Left lung (tissue), 10 donors: ENCODE results near the gene TRMU. TPM values are rescaled to one million over a fixed set of nuclear protein-coding genes. Genes with fewer than 3 reads are reported as not detected.

Experiments used
- ATAC-seq: fragments of 200-7000 bp; cut with Tn5 transposase; one replicate; pipeline ENCODE4 v1.9.1; 2020; ENCODE audit warnings: moderate library complexity
- DNase-seq, 4 donors: peaks; one replicate each; pipeline ENCODE4 v3.0.0-alpha.2; 2013 to 2020
- H3K27ac ChIP-seq, 2 donors: fragments of 200-600 bp; sonication (generic) in 1 of 2; one replicate each; pipeline versions ENCODE4 v1.5.0 to v1.8.0; 2020 to 2021
- H3K27me3 ChIP-seq, 2 donors: fragments of 200-600 bp; sonication (generic) in 1 of 2; one replicate each; pipeline versions ENCODE4 v1.5.0 to v1.8.0; 2020 to 2021
- H3K36me3 ChIP-seq, 2 donors: fragments of 200-600 bp; sonication (generic) in 1 of 2; one replicate each; pipeline versions ENCODE4 v1.5.0 to v1.8.0; 2020 to 2021
- H3K4me1 ChIP-seq, 2 donors: fragments of 200-600 bp; one replicate each; pipeline ENCODE4 v1.8.0; 2021
- H3K4me3 ChIP-seq, 2 donors: fragments of 200-600 bp; sonication (generic) in 1 of 2; one replicate each; pipeline versions ENCODE4 v1.5.0 to v1.8.0; 2020 to 2021; ENCODE audit warnings: mild to moderate bottlenecking in 1 of 2
- H3K9me3 ChIP-seq, 2 donors: fragments of 200-600 bp; sonication (generic) in 1 of 2; one replicate each; pipeline versions ENCODE4 v1.5.0 to v1.8.0; 2020 to 2021
- intact Hi-C, 2 donors: fragments of 100-400 bp; cut with DNase I; formaldehyde crosslinking; loops; one replicate each; pipeline versions ENCODE4 v1.11.2 to v1.14.2; 2022
- polyA plus RNA-seq, 6 donors: library from polyadenylated mRNA; unstranded; fragments of 120-200 nt; gene quantifications; one replicate each; pipeline ENCODE4 v1.2.1, GENCODE V29; 2013; ENCODE audit not compliant: insufficient read length in 6 of 6
- total RNA-seq, 2 donors: library from RNA; stranded (reverse); fragmentation: NEBNext Ultra II Directional; extraction: Animal tissue kit (Norgen Biotek cat#: 25700); gene quantifications; one replicate each; pipeline ENCODE4 v1.2.1, GENCODE V29; 2021
- TF ChIP-seq, protein P1 (sequence below), 2 donors: fragments of 200-600 bp; sonication (generic) in 1 of 2; IDR thresholded peaks; one replicate each; pipeline versions ENCODE4 v1.5.0 to v1.8.0; 2021; ENCODE audit warnings: antibody characterized with exemption in 2 of 2
- donor health status: DM: no; HTN: yes; CAD: no.
- donor health status: DM: no; HTN: no; CAD: no.

TRMU gene
- total and polyA plus RNA-seq, 8 donors, result 34.1 to 53.1 (median 42.5) TPM

DNA sequence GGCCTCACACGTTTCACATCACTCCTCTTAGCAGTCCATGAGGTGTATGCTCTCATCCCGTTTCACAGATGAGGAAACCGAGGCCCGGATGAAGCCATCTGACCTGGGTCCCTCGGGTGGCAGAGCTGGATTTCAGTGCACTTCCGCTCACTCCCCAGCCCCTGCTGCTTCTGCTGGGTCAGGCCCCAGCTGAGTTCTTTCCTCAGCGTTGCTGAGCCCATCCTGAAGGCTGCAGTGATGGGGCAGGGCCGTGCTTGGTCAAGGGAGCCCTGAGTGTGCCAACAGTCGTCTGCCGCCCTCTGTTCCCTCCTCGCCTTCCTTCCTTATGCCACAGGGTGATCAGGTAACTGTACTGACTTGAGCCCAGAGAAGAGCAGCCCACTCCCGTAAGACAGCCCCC lies 12.1 kb downstream of the TRMU start:
- Histone ChIP-seq H3K4me1 (peaks cover 2% of the 10 kb centered on the region in 2 donors), H3K36me3 (peaks cover 0 to 100% of the 10 kb centered on the region in 2 donors), H3K27me3 (no peaks in the 10 kb centered on the region), H3K9me3 (no peaks in the 10 kb centered on the region), H3K27ac (no peak overlapping the region), H3K4me3 (no peak overlapping the region)
- DNase-seq (no peak), ATAC-seq (no peak)
- intact Hi-C loops, result no loop called here
- TF ChIP-seq, protein P1, sequence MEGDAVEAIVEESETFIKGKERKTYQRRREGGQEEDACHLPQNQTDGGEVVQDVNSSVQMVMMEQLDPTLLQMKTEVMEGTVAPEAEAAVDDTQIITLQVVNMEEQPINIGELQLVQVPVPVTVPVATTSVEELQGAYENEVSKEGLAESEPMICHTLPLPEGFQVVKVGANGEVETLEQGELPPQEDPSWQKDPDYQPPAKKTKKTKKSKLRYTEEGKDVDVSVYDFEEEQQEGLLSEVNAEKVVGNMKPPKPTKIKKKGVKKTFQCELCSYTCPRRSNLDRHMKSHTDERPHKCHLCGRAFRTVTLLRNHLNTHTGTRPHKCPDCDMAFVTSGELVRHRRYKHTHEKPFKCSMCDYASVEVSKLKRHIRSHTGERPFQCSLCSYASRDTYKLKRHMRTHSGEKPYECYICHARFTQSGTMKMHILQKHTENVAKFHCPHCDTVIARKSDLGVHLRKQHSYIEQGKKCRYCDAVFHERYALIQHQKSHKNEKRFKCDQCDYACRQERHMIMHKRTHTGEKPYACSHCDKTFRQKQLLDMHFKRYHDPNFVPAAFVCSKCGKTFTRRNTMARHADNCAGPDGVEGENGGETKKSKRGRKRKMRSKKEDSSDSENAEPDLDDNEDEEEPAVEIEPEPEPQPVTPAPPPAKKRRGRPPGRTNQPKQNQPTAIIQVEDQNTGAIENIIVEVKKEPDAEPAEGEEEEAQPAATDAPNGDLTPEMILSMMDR (IDR thresholded peaks at IDR 0.05), result no peak

GRCh38 chr22:46348099-46348695 lies 12.7 kb downstream of the TRMU start:
- no peak for ATAC-seq
- H3K27ac ChIP-seq, result no peak overlapping the region
- no peak for DNase-seq
- H3K36me3 ChIP-seq, result peaks cover 0 to 100% of the 10 kb centered on the region in 2 donors
- intact Hi-C loops, result no loop called here
- TF ChIP-seq, protein P1 (IDR thresholded peaks at IDR 0.05), result no peak
- peaks cover 2 to 4% of the 10 kb centered on the region in 2 donors for H3K4me1 ChIP-seq
- no peak overlapping the region for H3K4me3 ChIP-seq
- H3K9me3 ChIP-seq, result no peaks in the 10 kb centered on the region
- no peaks in the 10 kb centered on the region for H3K27me3 ChIP-seq

DNA sequence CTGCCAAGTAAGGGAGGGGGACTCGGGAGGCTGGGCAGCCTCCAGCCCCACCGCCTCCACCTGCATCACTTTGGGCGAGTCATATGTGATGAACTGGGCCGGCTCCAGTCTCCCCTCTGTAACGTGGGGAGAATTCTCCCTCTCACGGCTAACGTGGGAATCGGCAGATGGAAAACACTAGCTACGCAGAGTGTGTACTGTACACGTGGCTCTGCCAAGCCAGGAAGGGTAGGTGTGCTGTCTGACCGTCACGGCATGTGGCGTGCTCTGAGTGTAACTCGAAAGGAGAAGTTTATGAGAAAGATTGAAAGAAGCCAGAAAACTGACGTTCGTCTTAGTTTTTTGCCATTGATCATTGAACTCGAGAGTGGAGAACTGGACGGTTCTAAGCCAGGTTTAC lies 13.7 kb downstream of the TRMU start:
- intact Hi-C loops, result no loop called here
- DNase-seq, result peak in 1 of 4 donors; percentile 43
- Histone ChIP-seq H3K4me3 (no peak overlapping the region), H3K36me3 (peaks cover 0 to 100% of the 10 kb centered on the region in 2 donors), H3K27ac (no peak overlapping the region), H3K27me3 (no peaks in the 10 kb centered on the region), H3K9me3 (no peaks in the 10 kb centered on the region), H3K4me1 (peaks cover 2 to 4% of the 10 kb centered on the region in 2 donors)
- TF ChIP-seq, protein P1 (IDR thresholded peaks at IDR 0.05), result no peak
- ATAC-seq, result no peak

DNA sequence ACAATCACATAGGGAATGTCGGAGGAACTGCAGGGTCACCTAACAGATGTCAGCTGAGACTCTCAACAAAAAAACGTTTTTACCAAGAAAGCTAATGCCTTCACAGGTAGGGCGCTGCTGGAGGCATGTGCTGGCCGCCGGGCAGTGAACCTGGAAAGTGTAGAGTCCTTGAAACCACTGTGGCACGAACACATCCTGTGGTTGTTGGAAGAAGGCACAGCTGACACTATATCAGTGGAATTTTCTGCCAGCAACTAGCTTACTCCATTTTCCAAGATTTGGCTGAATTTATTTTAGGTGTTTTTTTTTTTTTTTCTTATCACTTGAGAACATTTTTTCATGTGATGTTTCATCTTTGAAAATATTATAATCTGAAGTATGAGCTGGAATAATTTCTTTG lies 14.2 kb downstream of the TRMU start:
- Histone ChIP-seq H3K4me3 (no peak overlapping the region), H3K27me3 (no peaks in the 10 kb centered on the region), H3K27ac (no peak overlapping the region), H3K9me3 (no peaks in the 10 kb centered on the region), H3K4me1 (peaks cover 2 to 4% of the 10 kb centered on the region in 2 donors), H3K36me3 (peaks cover 0 to 100% of the 10 kb centered on the region in 2 donors)
- intact Hi-C loops, result no loop called here
- TF ChIP-seq, protein P1 (IDR thresholded peaks at IDR 0.05), result no peak
- DNase-seq (no peak), ATAC-seq (no peak)

- intact Hi-C loops, result no loop called here
- TF ChIP-seq, protein P1 (IDR thresholded peaks at IDR 0.05), result no peak
- Histone ChIP-seq H3K9me3 (no peaks in the 10 kb centered on the region), H3K27me3 (no peaks in the 10 kb centered on the region), H3K27ac (no peak overlapping the region), H3K4me1 (peaks cover 2 to 4% of the 10 kb centered on the region in 2 donors), H3K4me3 (no peak overlapping the region), H3K36me3 (peaks cover 0 to 100% of the 10 kb centered on the region in 2 donors)
- ATAC-seq, result no peak
- DNase-seq, result no peak
Observed at GRCh38 chr22:46350121-46350520, 14.6 kb downstream of the TRMU start.
